GM23338 (cell line): ENCODE data around the gene GAL3ST2. TPM values are rescaled to one million over a fixed set of nuclear protein-coding genes. Genes with fewer than 3 reads are reported as not detected.

Experiments used
- ATAC-seq: fragments of 200-7000 bp; cut with Tn5 transposase; 3 replicates; pipeline ENCODE4 v1.9.1; 2020
- DNase-seq: peaks from one replicate; pipeline ENCODE4 v3.0.0-alpha.2; 2015; ENCODE audit warnings: low spot score
- H2AFZ ChIP-seq: fragments of 200-600 bp; sonication (generic); 2 replicates; pipeline ENCODE4 v1.8.0; 2016; ENCODE audit warnings: antibody characterized with exemption, mild to moderate bottlenecking, moderate library complexity
- H3F3A ChIP-seq: fragments of 200-600 bp; sonication (generic); replicated peaks from 2 replicates; pipeline ENCODE4 v1.8.0; 2017; ENCODE audit warnings: antibody characterized with exemption, mixed run types, low read depth
- H3K27ac ChIP-seq: fragments of 200-600 bp; sonication (generic); 2 replicates; pipeline ENCODE4 v1.6.1; 2016; ENCODE audit warnings: low read depth
- H3K27me3 ChIP-seq: fragments of 200-600 bp; sonication (generic); 2 replicates; pipeline ENCODE4 v1.8.0; 2016; ENCODE audit warnings: mild to moderate bottlenecking, mixed run types, moderate library complexity; ENCODE audit not compliant: insufficient read depth
- H3K36me3 ChIP-seq: fragments of 200-600 bp; sonication (generic); 2 replicates; pipeline ENCODE4 v1.8.0; 2016; ENCODE audit warnings: mild to moderate bottlenecking; ENCODE audit not compliant: insufficient read depth
- H3K4me1 ChIP-seq: fragments of 200-600 bp; sonication (generic); 2 replicates; pipeline ENCODE4 v1.8.0; 2016; ENCODE audit warnings: mild to moderate bottlenecking, moderate library complexity; ENCODE audit not compliant: insufficient read depth
- H3K4me2 ChIP-seq: fragments of 200-600 bp; sonication (generic); 2 replicates; pipeline ENCODE4 v1.7.1; 2017; ENCODE audit warnings: mixed run types
- H3K4me3 ChIP-seq: fragments of 200-600 bp; sonication (generic); 2 replicates; pipeline ENCODE4 v1.6.1; 2016; ENCODE audit warnings: mixed run types
- H3K79me2 ChIP-seq: fragments of 200-600 bp; sonication (generic); replicated peaks from 2 replicates; pipeline ENCODE4 v1.8.0; 2017; ENCODE audit warnings: mild to moderate bottlenecking; ENCODE audit not compliant: insufficient read depth
- H3K9me2 ChIP-seq: fragments of 200-600 bp; sonication (generic); 2 replicates; pipeline ENCODE4 v1.8.0; 2017; ENCODE audit not compliant: insufficient read depth
- H4K20me1 ChIP-seq: fragments of 200-600 bp; sonication (generic); replicated peaks from 2 replicates; pipeline ENCODE4 v1.8.0; 2017; ENCODE audit warnings: mild to moderate bottlenecking; ENCODE audit not compliant: insufficient read depth
- H3K27ac Mint-ChIP-seq: 2 replicates; pipeline ENCODE4 v1.8.0; 2020; ENCODE audit warnings: inconsistent platforms, mild to moderate bottlenecking, moderate library complexity, mixed read lengths
- H3K27me3 Mint-ChIP-seq: 3 replicates; pipeline ENCODE4 v1.8.0; 2022; ENCODE audit warnings: low read depth, mild to moderate bottlenecking, moderate library complexity, mixed read lengths, inconsistent platforms; ENCODE audit not compliant: insufficient read depth, poor library complexity
- H3K36me3 Mint-ChIP-seq: 3 replicates; pipeline ENCODE4 v1.8.0; 2021; ENCODE audit warnings: low read depth, mild to moderate bottlenecking, inconsistent platforms, moderate library complexity, mixed read lengths
- H3K4me1 Mint-ChIP-seq: 3 replicates; pipeline ENCODE4 v1.8.0; 2020; ENCODE audit warnings: mild to moderate bottlenecking, inconsistent platforms, mixed read lengths
- H3K4me3 Mint-ChIP-seq: 3 replicates; pipeline ENCODE4 v1.8.0; 2021; ENCODE audit warnings: moderate library complexity, mild to moderate bottlenecking, inconsistent platforms, mixed read lengths
- H3K9me3 Mint-ChIP-seq: 3 replicates; pipeline ENCODE4 v1.8.0; 2020; ENCODE audit warnings: moderate library complexity, mild to moderate bottlenecking, inconsistent platforms, mixed read lengths
- EZH2 ChIP-seq: fragments of 200-600 bp; sonication (generic); IDR thresholded peaks from one replicate; pipeline ENCODE4 v1.8.0; 2017; ENCODE audit warnings: antibody characterized with exemption, mild to moderate bottlenecking, low read depth; ENCODE audit not compliant: unreplicated experiment
- EZH2phosphoT487 ChIP-seq: fragments of 200-600 bp; sonication (generic); IDR thresholded peaks from one replicate; pipeline ENCODE4 v1.8.1; 2018; ENCODE audit warnings: antibody characterized with exemption; ENCODE audit not compliant: unreplicated experiment
- NANOG ChIP-seq: IDR thresholded peaks from 2 replicates; pipeline ENCODE4 v1.6.1; 2016; ENCODE audit warnings: antibody characterized with exemption, borderline replicate concordance
- POLR2AphosphoS5 ChIP-seq: IDR thresholded peaks from 2 replicates; pipeline ENCODE4 v1.6.1; 2016; ENCODE audit warnings: antibody characterized with exemption, low read depth
- STAT1 ChIP-seq: IDR thresholded peaks from one replicate; pipeline ENCODE4 v1.6.1; 2016; ENCODE audit warnings: antibody characterized with exemption; ENCODE audit not compliant: unreplicated experiment
- ZNF114 ChIP-seq: fragments of 250-450 bp; sonication (Bioruptor Pico); IDR thresholded peaks from 2 replicates; pipeline ENCODE4 v1.5.0; 2020; ENCODE audit warnings: mild to moderate bottlenecking, moderate library complexity
- ZNF331 ChIP-seq: fragments of 250-450 bp; sonication (Bioruptor Pico); IDR thresholded peaks from 2 replicates; pipeline ENCODE4 v1.5.0; 2020; ENCODE audit warnings: low read depth, mild to moderate bottlenecking, moderate library complexity
- polyA plus RNA-seq: library from polyadenylated mRNA; unstranded; fragments of >200 nt; fragmentation: Nextera tagmentation; extraction: Ambion mirVana; gene quantifications from 2 replicates; pipeline ENCODE4 v1.2.1, GENCODE V29; 2016
- total RNA-seq: library from RNA; depleted of rRNA; stranded (reverse); fragments of >200 nt; shearing (Covaris generic); gene quantifications from 2 replicates; pipeline ENCODE4 v1.2.3, GENCODE V29; 2014
- TF ChIP-seq, protein P1 (sequence below): IDR thresholded peaks from 2 replicates; pipeline ENCODE4 v1.6.1; 2016; ENCODE audit warnings: antibody characterized with exemption
- TF ChIP-seq, protein P2 (sequence below): fragments of 250-450 bp; sonication (Bioruptor Pico); IDR thresholded peaks from 2 replicates; pipeline ENCODE4 v1.5.0; 2020; ENCODE audit warnings: mild to moderate bottlenecking, moderate library complexity

The GAL3ST2 gene
- total and polyA plus RNA-seq, 2 experiments from 2014 or later = 0.19 to 0.24 TPM

DNA sequence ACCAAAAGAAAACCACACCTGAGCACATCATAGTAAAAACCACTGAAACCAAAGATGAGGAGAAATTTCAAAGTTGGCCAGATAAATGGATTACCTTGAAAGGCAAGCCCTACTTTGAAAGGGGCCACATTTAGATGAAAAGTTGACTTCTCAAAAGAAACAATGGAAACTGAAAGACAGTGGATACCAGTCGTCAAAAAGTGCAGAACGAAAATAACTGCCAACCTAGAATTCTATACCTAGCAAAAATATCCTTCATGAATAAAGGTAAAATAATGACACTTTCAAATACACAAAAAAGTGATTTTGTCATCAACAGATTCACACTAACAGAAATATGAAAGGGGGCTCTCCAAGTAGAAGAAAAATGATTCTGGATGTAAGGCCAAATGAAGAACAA lies 50.8 kb downstream of the GAL3ST2 start:
- H3K27ac Mint-ChIP-seq = no peak overlapping the region
- peaks cover 12% of the 10 kb centered on the region for H3K4me1 Mint-ChIP-seq
- no peak for ATAC-seq

More for the DNA sequence above, 50.8 kb downstream of the GAL3ST2 start:
- no peaks in the 10 kb centered on the region for H4K20me1 ChIP-seq
- H3F3A ChIP-seq = peaks cover 12% of the 10 kb centered on the region
- no peak for DNase-seq
- no peak overlapping the region for H2AFZ ChIP-seq
- TF ChIP-seq, protein P1, sequence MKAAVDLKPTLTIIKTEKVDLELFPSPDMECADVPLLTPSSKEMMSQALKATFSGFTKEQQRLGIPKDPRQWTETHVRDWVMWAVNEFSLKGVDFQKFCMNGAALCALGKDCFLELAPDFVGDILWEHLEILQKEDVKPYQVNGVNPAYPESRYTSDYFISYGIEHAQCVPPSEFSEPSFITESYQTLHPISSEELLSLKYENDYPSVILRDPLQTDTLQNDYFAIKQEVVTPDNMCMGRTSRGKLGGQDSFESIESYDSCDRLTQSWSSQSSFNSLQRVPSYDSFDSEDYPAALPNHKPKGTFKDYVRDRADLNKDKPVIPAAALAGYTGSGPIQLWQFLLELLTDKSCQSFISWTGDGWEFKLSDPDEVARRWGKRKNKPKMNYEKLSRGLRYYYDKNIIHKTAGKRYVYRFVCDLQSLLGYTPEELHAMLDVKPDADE = no peak
- TF ChIP-seq STAT1 (no peak), EZH2 (no peak), NANOG (no peak), ZNF331 (CRISPR knock-in tag) (no peak), EZH2phosphoT487 (no peak), ZNF114 (CRISPR knock-in tag) (no peak), POLR2AphosphoS5 (no peak)
- TF ChIP-seq, protein P2, sequence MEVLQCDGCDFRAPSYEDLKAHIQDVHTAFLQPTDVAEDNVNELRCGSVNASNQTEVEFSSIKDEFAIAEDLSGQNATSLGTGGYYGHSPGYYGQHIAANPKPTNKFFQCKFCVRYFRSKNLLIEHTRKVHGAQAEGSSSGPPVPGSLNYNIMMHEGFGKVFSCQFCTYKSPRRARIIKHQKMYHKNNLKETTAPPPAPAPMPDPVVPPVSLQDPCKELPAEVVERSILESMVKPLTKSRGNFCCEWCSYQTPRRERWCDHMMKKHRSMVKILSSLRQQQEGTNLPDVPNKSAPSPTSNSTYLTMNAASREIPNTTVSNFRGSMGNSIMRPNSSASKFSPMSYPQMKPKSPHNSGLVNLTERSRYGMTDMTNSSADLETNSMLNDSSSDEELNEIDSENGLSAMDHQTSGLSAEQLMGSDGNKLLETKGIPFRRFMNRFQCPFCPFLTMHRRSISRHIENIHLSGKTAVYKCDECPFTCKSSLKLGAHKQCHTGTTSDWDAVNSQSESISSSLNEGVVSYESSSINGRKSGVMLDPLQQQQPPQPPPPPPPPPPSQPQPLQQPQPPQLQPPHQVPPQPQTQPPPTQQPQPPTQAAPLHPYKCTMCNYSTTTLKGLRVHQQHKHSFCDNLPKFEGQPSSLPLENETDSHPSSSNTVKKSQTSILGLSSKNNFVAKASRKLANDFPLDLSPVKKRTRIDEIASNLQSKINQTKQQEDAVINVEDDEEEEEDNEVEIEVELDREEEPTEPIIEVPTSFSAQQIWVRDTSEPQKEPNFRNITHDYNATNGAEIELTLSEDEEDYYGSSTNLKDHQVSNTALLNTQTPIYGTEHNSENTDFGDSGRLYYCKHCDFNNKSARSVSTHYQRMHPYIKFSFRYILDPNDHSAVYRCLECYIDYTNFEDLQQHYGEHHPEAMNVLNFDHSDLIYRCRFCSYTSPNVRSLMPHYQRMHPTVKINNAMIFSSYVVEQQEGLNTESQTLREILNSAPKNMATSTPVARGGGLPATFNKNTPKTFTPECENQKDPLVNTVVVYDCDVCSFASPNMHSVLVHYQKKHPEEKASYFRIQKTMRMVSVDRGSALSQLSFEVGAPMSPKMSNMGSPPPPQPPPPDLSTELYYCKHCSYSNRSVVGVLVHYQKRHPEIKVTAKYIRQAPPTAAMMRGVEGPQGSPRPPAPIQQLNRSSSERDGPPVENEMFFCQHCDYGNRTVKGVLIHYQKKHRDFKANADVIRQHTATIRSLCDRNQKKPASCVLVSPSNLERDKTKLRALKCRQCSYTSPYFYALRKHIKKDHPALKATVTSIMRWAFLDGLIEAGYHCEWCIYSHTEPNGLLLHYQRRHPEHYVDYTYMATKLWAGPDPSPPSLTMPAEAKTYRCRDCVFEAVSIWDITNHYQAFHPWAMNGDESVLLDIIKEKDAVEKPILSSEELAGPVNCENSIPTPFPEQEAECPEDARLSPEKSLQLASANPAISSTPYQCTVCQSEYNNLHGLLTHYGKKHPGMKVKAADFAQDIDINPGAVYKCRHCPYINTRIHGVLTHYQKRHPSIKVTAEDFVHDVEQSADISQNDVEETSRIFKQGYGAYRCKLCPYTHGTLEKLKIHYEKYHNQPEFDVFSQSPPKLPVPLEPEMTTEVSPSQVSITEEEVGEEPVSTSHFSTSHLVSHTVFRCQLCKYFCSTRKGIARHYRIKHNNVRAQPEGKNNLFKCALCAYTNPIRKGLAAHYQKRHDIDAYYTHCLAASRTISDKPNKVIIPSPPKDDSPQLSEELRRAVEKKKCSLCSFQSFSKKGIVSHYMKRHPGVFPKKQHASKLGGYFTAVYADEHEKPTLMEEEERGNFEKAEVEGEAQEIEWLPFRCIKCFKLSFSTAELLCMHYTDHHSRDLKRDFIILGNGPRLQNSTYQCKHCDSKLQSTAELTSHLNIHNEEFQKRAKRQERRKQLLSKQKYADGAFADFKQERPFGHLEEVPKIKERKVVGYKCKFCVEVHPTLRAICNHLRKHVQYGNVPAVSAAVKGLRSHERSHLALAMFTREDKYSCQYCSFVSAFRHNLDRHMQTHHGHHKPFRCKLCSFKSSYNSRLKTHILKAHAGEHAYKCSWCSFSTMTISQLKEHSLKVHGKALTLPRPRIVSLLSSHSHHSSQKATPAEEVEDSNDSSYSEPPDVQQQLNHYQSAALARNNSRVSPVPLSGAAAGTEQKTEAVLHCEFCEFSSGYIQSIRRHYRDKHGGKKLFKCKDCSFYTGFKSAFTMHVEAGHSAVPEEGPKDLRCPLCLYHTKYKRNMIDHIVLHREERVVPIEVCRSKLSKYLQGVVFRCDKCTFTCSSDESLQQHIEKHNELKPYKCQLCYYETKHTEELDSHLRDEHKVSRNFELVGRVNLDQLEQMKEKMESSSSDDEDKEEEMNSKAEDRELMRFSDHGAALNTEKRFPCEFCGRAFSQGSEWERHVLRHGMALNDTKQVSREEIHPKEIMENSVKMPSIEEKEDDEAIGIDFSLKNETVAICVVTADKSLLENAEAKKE (CRISPR knock-in tag) = no peak
- H3K36me3 Mint-ChIP-seq = peaks cover 12% of the 10 kb centered on the region
- H3K4me1 ChIP-seq = no peaks in the 10 kb centered on the region
- no peak overlapping the region for H3K27ac ChIP-seq
- H3K9me2 ChIP-seq = no peaks in the 10 kb centered on the region
- no peaks in the 10 kb centered on the region for H3K36me3 ChIP-seq
- peaks cover 20% of the 10 kb centered on the region for H3K27me3 Mint-ChIP-seq
- H3K4me3 Mint-ChIP-seq = no peak overlapping the region
- peaks cover 39% of the 10 kb centered on the region for H3K9me3 Mint-ChIP-seq
- no peaks in the 10 kb centered on the region for H3K27me3 ChIP-seq
- no peak overlapping the region for H3K4me3 ChIP-seq
- no peak overlapping the region for H3K4me2 ChIP-seq
- H3K79me2 ChIP-seq = no peaks in the 10 kb centered on the region
